SKM-1 treated with dmso at 0.1 percent for 144 hours (cell line): Measurements from ENCODE around the gene GRM7.

Experiments used
- DNase-seq: peaks from one replicate; lab custom pipeline; 2025; ENCODE audit not compliant: unreplicated experiment; lab: John Stamatoyannopoulos, UW

The GRM7 gene

GRCh38 chr3:6965881-6966280 is 105.0 kb downstream of the GRM7 start:
- DNase-seq = no peak

- DNase-seq = no peak
Measured at GRCh38 chr3:6971933-6972332, 111.0 kb downstream of the GRM7 start.

GRCh38 chr3:6985848-6986247 is 124.9 kb downstream of the GRM7 start:
- DNase-seq = no peak

- DNase-seq = no peak
Measured at GRCh38 chr3:6989608-6990291, 128.8 kb downstream of the GRM7 start.

- peak; percentile 6 for DNase-seq
Measured at GRCh38 chr3:6994081-6994668, 133.3 kb downstream of the GRM7 start.

- no peak for DNase-seq
Measured at GRCh38 chr3:7000501-7000900, 139.6 kb downstream of the GRM7 start.

- DNase-seq = no peak
Measured at GRCh38 chr3:7001370-7001769, 140.5 kb downstream of the GRM7 start.

- no peak for DNase-seq
Measured at GRCh38 chr3:7015683-7016440, 154.9 kb downstream of the GRM7 start.

- DNase-seq = no peak
Measured at GRCh38 chr3:7025581-7026300, 164.8 kb downstream of the GRM7 start.

- no peak for DNase-seq
Measured at GRCh38 chr3:7029562-7029961, 168.6 kb downstream of the GRM7 start.

- no peak for DNase-seq
Measured at GRCh38 chr3:7038394-7038793, 177.5 kb downstream of the GRM7 start.

GRCh38 chr3:7062714-7063113 is 201.8 kb downstream of the GRM7 start:
- DNase-seq = no peak

GRCh38 chr3:7070461-7070860 is 209.5 kb downstream of the GRM7 start:
- no peak for DNase-seq

GRCh38 chr3:7074217-7074616 is 213.3 kb downstream of the GRM7 start:
- DNase-seq = no peak

- DNase-seq = no peak
Measured at GRCh38 chr3:7075117-7075516, 214.2 kb downstream of the GRM7 start.

- DNase-seq = peak; percentile 8
Measured at GRCh38 chr3:7075901-7076300, 215.0 kb downstream of the GRM7 start.

GRCh38 chr3:7082244-7082643 is 221.3 kb downstream of the GRM7 start:
- no peak for DNase-seq

GRCh38 chr3:7086417-7086816 is 225.5 kb downstream of the GRM7 start:
- DNase-seq = no peak

- DNase-seq = no peak
Measured at GRCh38 chr3:7095116-7095515, 234.2 kb downstream of the GRM7 start.

GRCh38 chr3:7100136-7100535 is 239.2 kb downstream of the GRM7 start:
- DNase-seq = no peak

GRCh38 chr3:7106635-7107034 is 245.7 kb downstream of the GRM7 start:
- DNase-seq = no peak
